22Rv1 (cell line): ENCODE results near the gene PCSK6.

Source experiments
- H3K27ac ChIP-seq: fragments of 450-650 bp; 2 replicates; pipeline ENCODE4 v1.5.1; 2017
- CTCF ChIP-seq: fragments of 450-650 bp; IDR thresholded peaks from 2 replicates; pipeline ENCODE4 v1.5.1; 2017; ENCODE audit warnings: mild to moderate bottlenecking
- ZFX ChIP-seq: fragments of 450-650 bp; IDR thresholded peaks from 2 replicates; pipeline ENCODE4 v1.6.1; 2017; ENCODE audit warnings: antibody characterized with exemption, borderline replicate concordance

The PCSK6 gene

GRCh38 chr15:101255051-101255395 is 234.5 kb downstream of the PCSK6 start:
- no peak overlapping the region for H3K27ac ChIP-seq
- TF ChIP-seq ZFX (no peak), CTCF (no peak)

GRCh38 chr15:101254157-101255050 is 235.1 kb downstream of the PCSK6 start:
- H3K27ac ChIP-seq, result no peak overlapping the region
- TF ChIP-seq CTCF (no peak), ZFX (no peak)
